ENCODE measurements around the gene SMIM5.
A peak's percentile ranks its signal among the peaks of the same experiment; 100 is the strongest.
"Not testable (repeated sequence)": the region's sequence is repeated elsewhere in the genome, so short reads cannot be mapped to it uniquely, and the experiment has no call there.

The SMIM5 gene

GRCh38 chr17:75626496-75627038 is 6.7 kb upstream of the SMIM5 start:
- no peak for DNase-seq

- no peak for DNase-seq
These were observed 6.1 kb upstream of the SMIM5 start for GRCh38 chr17:75627094-75627493.

- DNase-seq, result no peak
These were observed 4.8 kb upstream of the SMIM5 start for GRCh38 chr17:75628425-75628824.

- no peak for DNase-seq
These were observed 4.1 kb upstream of the SMIM5 start for GRCh38 chr17:75629157-75629556.

GRCh38 chr17:75630071-75630917 is 2.9 kb upstream of the SMIM5 start:
- no peak for DNase-seq

GRCh38 chr17:75631353-75631752 is 1.9 kb upstream of the SMIM5 start:
- no peak for DNase-seq

- no peak for DNase-seq
These were observed 806 bp upstream of the SMIM5 start for GRCh38 chr17:75632428-75632827.

- peak; percentile 93 to 94 for DNase-seq
These were observed 497 bp downstream of the SMIM5 start for GRCh38 chr17:75633486-75634375.

- no peak for DNase-seq
These were observed 1.1 kb downstream of the SMIM5 start for GRCh38 chr17:75634376-75634740.

GRCh38 chr17:75634754-75635609 is 1.7 kb downstream of the SMIM5 start:
- DNase-seq, result no peak

- no peak for DNase-seq
These were observed 2.5 kb downstream of the SMIM5 start for GRCh38 chr17:75635610-75636202.

- no peak for DNase-seq
These were observed 3.3 kb downstream of the SMIM5 start for GRCh38 chr17:75636381-75637142.

GRCh38 chr17:75637143-75637538 is 3.9 kb downstream of the SMIM5 start:
- no peak for DNase-seq

- no peak for DNase-seq
These were observed 4.3 kb downstream of the SMIM5 start for GRCh38 chr17:75637551-75637950.

GRCh38 chr17:75638039-75638438 is 4.8 kb downstream of the SMIM5 start:
- not testable (repeated sequence) for DNase-seq

- DNase-seq, result no peak
These were observed 5.7 kb downstream of the SMIM5 start for GRCh38 chr17:75638893-75639292.

- no peak for DNase-seq
These were observed 6.1 kb downstream of the SMIM5 start for GRCh38 chr17:75639327-75639726.

GRCh38 chr17:75639771-75640555 is 6.7 kb downstream of the SMIM5 start:
- DNase-seq, result no peak

GRCh38 chr17:75640556-75641119 is 7.4 kb downstream of the SMIM5 start:
- no peak for DNase-seq

GRCh38 chr17:75641343-75641742 is 8.1 kb downstream of the SMIM5 start:
- DNase-seq, result no peak
